GM12878 (cell line): Measurements from ENCODE around the gene KIF5A. TPM values are rescaled to one million over a fixed set of nuclear protein-coding genes. Genes with fewer than 3 reads are reported as not detected.

ENCODE experiments used
- ATAC-seq: fragments of 200-7000 bp; cut with Tn5 transposase; 3 replicates; pipeline ENCODE4 v1.9.1; 2020; ENCODE audit warnings: mild to moderate bottlenecking, moderate library complexity
- BruUV-seq: library from RNA; stranded (reverse); fragments of 400-500 nt; replicated peaks from 2 replicates; lab custom pipeline; 2021; lab: Mats Ljungman, UMichigan
- CTCF ChIA-PET: fragments of 300-600 bp; sonication (Branson Sonifier 250); formaldehyde crosslinking; extraction: SDS; loops from one replicate; lab custom pipeline; 2021; ENCODE audit warnings: inconsistent platforms; lab: Yijun Ruan, JAX
- POLR2A ChIA-PET: fragments of 350-600 bp; formaldehyde crosslinking; extraction: SDS; loops from one replicate; lab custom pipeline; 2021; ENCODE audit warnings: inconsistent platforms; lab: Charles Lee
- RAD21 ChIA-PET: fragments of 300-600 bp; sonication (Branson Sonifier 250); formaldehyde crosslinking; loops from one replicate; lab custom pipeline; 2023; ENCODE audit warnings: antibody characterized with exemption; ENCODE audit not compliant: unreplicated experiment; lab: Charles Lee
- SMC1A ChIA-PET: fragments of 300-600 bp; sonication (Branson Sonifier 250); formaldehyde crosslinking; loops from one replicate; lab custom pipeline; 2023; ENCODE audit not compliant: unreplicated experiment, uncharacterized antibody; lab: Charles Lee
- DNase-seq: peaks from one replicate; pipeline ENCODE4 v3.0.0-alpha.2; 2011; ENCODE audit warnings: low read depth, low spot score
- FAIRE-seq: peaks from 3 replicates; lab custom pipeline; 2011; peaks lifted over from hg19 to GRCh38; lab: Jason Lieb, UNC
- H2AFZ ChIP-seq: 2 replicates; pipeline ENCODE4 v1.6.0; 2011; ENCODE audit warnings: low read depth, low read length, control low read depth; ENCODE audit not compliant: control insufficient read depth
- H3K27ac ChIP-seq: 2 replicates; pipeline ENCODE4 v1.5.1; 2011; ENCODE audit warnings: control low read depth; ENCODE audit not compliant: control insufficient read depth, insufficient read depth
- H3K27me3 ChIP-seq, 2 experiments: replicated peaks in 1 of 2; 2 replicates each; pipeline versions ENCODE4 v1.6.0 to v1.6.1; 2011; ENCODE audit warnings: low read length in 1 of 2; ENCODE audit not compliant: control insufficient read depth in 2 of 2, insufficient read depth in 2 of 2
- H3K36me3 ChIP-seq, 2 experiments: 2 replicates each; pipeline ENCODE4 v1.5.1; 2011; ENCODE audit warnings: low read length in 1 of 2; ENCODE audit not compliant: control insufficient read depth in 2 of 2, insufficient read depth in 2 of 2
- H3K4me1 ChIP-seq: 2 replicates; pipeline ENCODE4 v1.6.1; 2011; ENCODE audit warnings: mild to moderate bottlenecking, low read length, moderate library complexity, mixed read lengths; ENCODE audit not compliant: control insufficient read depth, insufficient read depth
- H3K4me2 ChIP-seq: 2 replicates; pipeline ENCODE4 v1.6.0; 2011; ENCODE audit warnings: control low read depth; ENCODE audit not compliant: control insufficient read depth, insufficient read depth
- H3K4me3 ChIP-seq: fragments of 200-600 bp; sonication (generic); 2 replicates; pipeline ENCODE4 v1.5.1; 2016
- H3K79me2 ChIP-seq: 2 replicates; pipeline ENCODE4 v1.6.0; 2011; ENCODE audit warnings: low read length; ENCODE audit not compliant: control insufficient read depth, insufficient read depth
- H3K9ac ChIP-seq: 2 replicates; pipeline ENCODE4 v1.8.0; 2011; ENCODE audit warnings: low read length, control low read depth, mixed read lengths; ENCODE audit not compliant: control insufficient read depth, insufficient read depth
- H3K9me3 ChIP-seq: replicated peaks from 3 replicates; pipeline ENCODE4 v1.5.1; 2011; ENCODE audit warnings: mild to moderate bottlenecking, low read length; ENCODE audit not compliant: control insufficient read depth, insufficient read depth
- H4K20me1 ChIP-seq: 2 replicates; pipeline ENCODE4 v1.6.0; 2011; ENCODE audit not compliant: control insufficient read depth, insufficient read depth
- CBX3 ChIP-seq: fragments of 200-600 bp; sonication (generic); IDR thresholded peaks from 2 replicates; pipeline ENCODE4 v1.6.1; 2016; ENCODE audit warnings: low read depth, borderline replicate concordance
- CREB1 ChIP-seq: IDR thresholded peaks from 2 replicates; pipeline ENCODE4 v1.6.1; 2012; ENCODE audit warnings: low read depth, mild to moderate bottlenecking, inconsistent platforms
- EED ChIP-seq: sonication (generic); IDR thresholded peaks from 2 replicates; pipeline ENCODE4 v1.6.1; 2016; ENCODE audit warnings: antibody characterized with exemption, low read depth
- GABPA ChIP-seq: IDR thresholded peaks from 2 replicates; pipeline ENCODE4 v1.6.1; 2014; ENCODE audit warnings: antibody characterized with exemption, low read depth, mild to moderate bottlenecking, inconsistent platforms
- GATAD2B ChIP-seq: fragments of 450-650 bp; conservative IDR thresholded peaks from 2 replicates; pipeline ENCODE4 v1.6.1; 2017; ENCODE audit warnings: low read depth, mild to moderate bottlenecking, moderate library complexity
- JUND ChIP-seq: IDR thresholded peaks from 2 replicates; pipeline ENCODE4 v1.6.1; 2012; ENCODE audit warnings: low read depth, mild to moderate bottlenecking, low read length, improper control_type of control experiment, moderate library complexity
- KAT2A ChIP-seq: conservative IDR thresholded peaks from 2 replicates; pipeline ENCODE4 v1.6.1; 2011; ENCODE audit warnings: low read depth, low read length; ENCODE audit not compliant: control insufficient read depth
- NFXL1 ChIP-seq: fragments of 450-650 bp; IDR thresholded peaks from 2 replicates; pipeline ENCODE4 v1.6.1; 2017; ENCODE audit warnings: antibody characterized with exemption, mild to moderate bottlenecking, borderline replicate concordance
- NRF1 ChIP-seq: conservative IDR thresholded peaks from 2 replicates; pipeline ENCODE4 v1.6.1; 2011; ENCODE audit warnings: mild to moderate bottlenecking, low read depth, low read length, improper control_type of control experiment
- POLR2AphosphoS2 ChIP-seq: IDR thresholded peaks from 2 replicates; pipeline ENCODE4 v1.6.1; 2011; ENCODE audit warnings: low read depth, mild to moderate bottlenecking, low read length, improper control_type of control experiment, moderate library complexity
- POU2F2 ChIP-seq: IDR thresholded peaks from 3 replicates; pipeline ENCODE4 v1.6.1; 2011; ENCODE audit warnings: low read depth, mild to moderate bottlenecking, low read length, borderline replicate concordance
- RUNX3 ChIP-seq: IDR thresholded peaks from 2 replicates; pipeline ENCODE4 v1.6.1; 2012; ENCODE audit warnings: low read length, inconsistent platforms
- STAT1 ChIP-seq: fragments of 450-650 bp; conservative IDR thresholded peaks from 2 replicates; pipeline ENCODE4 v1.6.1; 2014; ENCODE audit warnings: antibody characterized with exemption, mild to moderate bottlenecking
- TCF3 ChIP-seq: IDR thresholded peaks from 2 replicates; pipeline ENCODE4 v1.6.1; 2012; ENCODE audit warnings: low read depth, mild to moderate bottlenecking, low read length, borderline replicate concordance; ENCODE audit not compliant: insufficient read depth
- TCF7 ChIP-seq: IDR thresholded peaks from 2 replicates; pipeline ENCODE4 v1.6.1; 2014; ENCODE audit warnings: antibody characterized with exemption, borderline replicate concordance
- WRNIP1 ChIP-seq: IDR thresholded peaks from 2 replicates; pipeline ENCODE4 v1.6.1; 2011; ENCODE audit warnings: low read depth, low read length, improper control_type of control experiment, borderline replicate concordance
- ZNF24 ChIP-seq: fragments of 450-650 bp; IDR thresholded peaks from 2 replicates; pipeline ENCODE4 v1.6.1; 2017; ENCODE audit warnings: antibody characterized with exemption, mild to moderate bottlenecking
- WGBS: methylation state at CpG from one replicate; pipeline ENCODE4 v1.1.6; 2016; ENCODE audit warnings: low lambda C conversion rate; ENCODE audit not compliant: insufficient replicate concordance, insufficient coverage; ENCODE audit errors: missing lambda C conversion rate; 5-methylcytosine and 5-hydroxymethylcytosine counted together
- in situ Hi-C: fragments of 300-500 bp; cut with MboI; formaldehyde crosslinking; loops from 9 replicates; pipeline ENCODE4 v1.14.3; 2018; ENCODE audit warnings: mixed read lengths
- intact Hi-C: fragments of 100-400 bp; cut with micrococcal nuclease; formaldehyde crosslinking; loops from one replicate; pipeline ENCODE4 v1.14.2; 2022; ENCODE audit not compliant: unreplicated experiment
- polyA plus RNA-seq, 11 experiments: library from polyadenylated mRNA; depleted of rRNA in 4 of 11; unstranded in 6 of 11; stranded (reverse) in 5 of 11; fragments of >200 nt; fragmentation: Nextera tagmentation in 4 of 11; fragmentation: Illumina TruSeq in 1 of 11; extraction: Ambion mirVana in 4 of 11; extraction: Trizol in 1 of 11; gene quantifications; 1 replicate in 1 of 11; 2 replicates in 10 of 11; pipeline versions ENCODE4 v1.2.1 to v1.2.3, GENCODE V29; 2011 to 2016; ENCODE audit warnings: inconsistent platforms in 2 of 11, missing spikeins in 2 of 11, low read depth in 1 of 11
- total RNA-seq, 4 experiments: library from RNA; depleted of rRNA in 3 of 4; stranded (reverse); fragments of >200 nt in 3 of 4; fragmentation: Illumina TruSeq in 1 of 4; extraction: Trizol in 1 of 4; gene quantifications; 2 replicates each; pipeline versions ENCODE4 v1.2.1 to v1.2.3, GENCODE V29; 2013 to 2021
- TF ChIP-seq, protein P1 (sequence below), 3 experiments: IDR thresholded peaks in 2 of 3; conservative IDR thresholded peaks in 1 of 3; 2 replicates each; pipeline ENCODE4 v1.5.1; 2011; ENCODE audit warnings: low read depth in 3 of 3, low read length in 3 of 3, mild to moderate bottlenecking in 3 of 3, control low read depth in 2 of 3, moderate library complexity in 2 of 3, inconsistent platforms in 1 of 3, mixed read lengths in 1 of 3; ENCODE audit not compliant: control insufficient read depth in 2 of 3, insufficient read depth in 1 of 3; ENCODE audit errors: extremely low read depth in 1 of 3

KIF5A gene
- total and polyA plus RNA-seq, 10 of the 15 experiments (the other 5 are each of a cell fraction or from before 2014, with no cell fraction given) = 0.35 to 2.9 (median 0.97) TPM

DNA sequence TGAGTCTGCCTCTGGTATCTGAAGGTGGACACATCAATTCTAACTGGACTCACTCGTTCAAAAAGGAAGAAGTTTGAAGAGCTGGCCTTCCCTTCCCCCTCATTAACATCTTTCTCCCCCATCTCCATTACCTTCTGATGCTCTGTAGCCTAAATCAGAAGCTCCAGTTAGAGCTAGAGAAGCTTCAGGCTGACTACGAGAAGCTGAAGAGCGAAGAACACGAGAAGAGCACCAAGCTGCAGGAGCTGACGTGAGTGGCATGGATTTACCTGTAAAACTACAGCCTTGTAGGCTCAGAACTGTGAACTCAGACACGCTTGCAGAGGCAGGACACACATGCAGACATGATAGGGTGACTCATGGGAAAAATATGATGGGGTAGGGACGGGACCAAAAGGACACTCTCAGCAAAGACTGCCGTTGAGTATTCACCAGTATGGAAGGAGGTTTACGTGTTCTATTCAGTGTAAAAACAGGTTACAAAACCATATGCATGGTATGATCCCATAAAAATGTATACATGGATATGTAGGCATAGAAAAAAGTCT is 26.8 kb downstream of the KIF5A start:
- H3K27me3 ChIP-seq = no peaks in the 10 kb centered on the region; a peak in 2 of 4 replicates
- intact Hi-C loops = no loop called here
- RAD21 ChIA-PET = no interaction called here
- H2AFZ ChIP-seq = no peak overlapping the region
- no peak overlapping the region for H3K27ac ChIP-seq
- POLR2A ChIA-PET = no interaction called here
- no peaks in the 10 kb centered on the region for H3K79me2 ChIP-seq
- no peak overlapping the region for H3K4me2 ChIP-seq
- FAIRE-seq (no peak), ATAC-seq (no peak), DNase-seq (no peak)
- no peak overlapping the region for H3K9ac ChIP-seq
- no peaks in the 10 kb centered on the region for H3K36me3 ChIP-seq
- H4K20me1 ChIP-seq = no peaks in the 10 kb centered on the region
- CTCF ChIA-PET = interaction anchor here (0.7 to 2.2 kb wide), 4 partner anchors 15 to 169 kb away, joined by 3 to 7 read pairs (median 4); partner anchors contain the start of gene GLI1
- SMC1A ChIA-PET = interaction anchor here (1.2 to 1.8 kb wide), 3 partner anchors 13 to 44 kb away, joined by 4 to 7 read pairs (median 6); partner anchors contain the start of gene PIP4K2C
- in situ Hi-C loops = no loop called here
- no TSS peak for BruUV-seq
- 25% methylated on average over 9 of the region's 9 CpGs for WGBS
- H3K4me3 ChIP-seq = no peak overlapping the region
- TF ChIP-seq TCF7 (no peak), GABPA (no peak), JUND (no peak), ZNF24 (no peak), RUNX3 (no peak), CBX3 (no peak), POU2F2 (no peak), KAT2A (no peak), GATAD2B (no peak), WRNIP1 (no peak), TCF3 (no peak), POLR2AphosphoS2 (no peak), STAT1 (no peak), NRF1 (no peak), EED (no peak), NFXL1 (no peak), CREB1 (no peak)
- TF ChIP-seq, protein P1, sequence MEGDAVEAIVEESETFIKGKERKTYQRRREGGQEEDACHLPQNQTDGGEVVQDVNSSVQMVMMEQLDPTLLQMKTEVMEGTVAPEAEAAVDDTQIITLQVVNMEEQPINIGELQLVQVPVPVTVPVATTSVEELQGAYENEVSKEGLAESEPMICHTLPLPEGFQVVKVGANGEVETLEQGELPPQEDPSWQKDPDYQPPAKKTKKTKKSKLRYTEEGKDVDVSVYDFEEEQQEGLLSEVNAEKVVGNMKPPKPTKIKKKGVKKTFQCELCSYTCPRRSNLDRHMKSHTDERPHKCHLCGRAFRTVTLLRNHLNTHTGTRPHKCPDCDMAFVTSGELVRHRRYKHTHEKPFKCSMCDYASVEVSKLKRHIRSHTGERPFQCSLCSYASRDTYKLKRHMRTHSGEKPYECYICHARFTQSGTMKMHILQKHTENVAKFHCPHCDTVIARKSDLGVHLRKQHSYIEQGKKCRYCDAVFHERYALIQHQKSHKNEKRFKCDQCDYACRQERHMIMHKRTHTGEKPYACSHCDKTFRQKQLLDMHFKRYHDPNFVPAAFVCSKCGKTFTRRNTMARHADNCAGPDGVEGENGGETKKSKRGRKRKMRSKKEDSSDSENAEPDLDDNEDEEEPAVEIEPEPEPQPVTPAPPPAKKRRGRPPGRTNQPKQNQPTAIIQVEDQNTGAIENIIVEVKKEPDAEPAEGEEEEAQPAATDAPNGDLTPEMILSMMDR (IDR thresholded peaks at IDR 0.05 in 2 of 3, conservative IDR thresholded peaks at IDR 0.05 in 1 of 3; ENCODE audit: control insufficient read depth in 2 of 3, extremely low read depth in 1 of 3, insufficient read depth in 1 of 3, low read depth in 3 of 3, low read length in 3 of 3) = no peak
- H3K9me3 ChIP-seq = no peaks in the 10 kb centered on the region
- no peaks in the 10 kb centered on the region for H3K4me1 ChIP-seq
